BJ (cell line): ENCODE measurements around the gene IFNA4. TPM values are rescaled to one million over a fixed set of nuclear protein-coding genes. Genes with fewer than 3 reads are reported as not detected.

ENCODE experiments used
- polyA plus RNA-seq: library from polyadenylated mRNA; depleted of rRNA; stranded (reverse); fragments of >200 nt; gene quantifications from 2 replicates; pipeline ENCODE4 v1.2.3, GENCODE V29; 2011; rRNA removed
- small RNA-seq: library from RNA; depleted of rRNA; stranded (forward); fragments of <200 nt; gene quantifications from one replicate; pipeline ENCODE3, GENCODE V24; 2012; ENCODE audit warnings: low replicate concordance, low read depth; ENCODE audit not compliant: insufficient read length

IFNA4 gene
- polyA plus RNA-seq, 1 experiment, result not detected

Small RNAs within 50 kb of the gene (small RNA-seq; reads per million reads assigned to genes)
- gene RF00019, result not detected

Other genes starting within 250 kb of the IFNA4 start
- 4.3 and 8.6 TPM in 2 replicates for gene HACD4, start 155.9 kb downstream of the IFNA4 start, polyA plus RNA-seq
- gene IFNB1, start 109.6 kb downstream of the IFNA4 start, polyA plus RNA-seq, result not detected in 2 replicates
- gene IFNW1, start 45.8 kb downstream of the IFNA4 start, polyA plus RNA-seq, result not detected in 2 replicates
- not detected in 2 replicates for gene IFNA21, start 20.9 kb downstream of the IFNA4 start, polyA plus RNA-seq
- gene IFNA7, start 14.6 kb upstream of the IFNA4 start, polyA plus RNA-seq, result not detected in 2 replicates
- gene IFNA10, start 19.6 kb upstream of the IFNA4 start, polyA plus RNA-seq, result not detected in 2 replicates
- not detected in 2 replicates for gene IFNA16, start 29.7 kb upstream of the IFNA4 start, polyA plus RNA-seq
- gene IFNA17, start 40.6 kb upstream of the IFNA4 start, polyA plus RNA-seq, result not detected in 2 replicates
- gene IFNA14, start 52.4 kb upstream of the IFNA4 start, polyA plus RNA-seq, result not detected in 2 replicates
- gene IFNA5, start 117.7 kb upstream of the IFNA4 start, polyA plus RNA-seq, result not detected in 2 replicates
- 14.4 and 25.9 TPM in 2 replicates for gene KLHL9, start 147.8 kb upstream of the IFNA4 start, polyA plus RNA-seq
- not detected in 2 replicates for gene IFNA6, start 163.3 kb upstream of the IFNA4 start, polyA plus RNA-seq
- gene IFNA13, start 180.5 kb upstream of the IFNA4 start, polyA plus RNA-seq, result not detected in 2 replicates
- not detected in 2 replicates for gene IFNA2, start 197.8 kb upstream of the IFNA4 start, polyA plus RNA-seq
- gene IFNA8, start 221.5 kb upstream of the IFNA4 start, polyA plus RNA-seq, result not detected in 2 replicates